Stimulated activated CD4-positive, alpha-beta T cell treated with anti-CD3 and anti-CD28 coated beads, Interleukin-15, amount 100 ng/mL, for 1 hour (primary cell): ENCODE measurements around the gene CHRM4.

Experiments
- DNase-seq, 2 donors: peaks; one replicate each; pipeline ENCODE4 v3.0.0-alpha.2; 2020; ENCODE audit warnings: low read depth in 1 of 2, low spot score in 1 of 2

CHRM4 gene

DNA sequence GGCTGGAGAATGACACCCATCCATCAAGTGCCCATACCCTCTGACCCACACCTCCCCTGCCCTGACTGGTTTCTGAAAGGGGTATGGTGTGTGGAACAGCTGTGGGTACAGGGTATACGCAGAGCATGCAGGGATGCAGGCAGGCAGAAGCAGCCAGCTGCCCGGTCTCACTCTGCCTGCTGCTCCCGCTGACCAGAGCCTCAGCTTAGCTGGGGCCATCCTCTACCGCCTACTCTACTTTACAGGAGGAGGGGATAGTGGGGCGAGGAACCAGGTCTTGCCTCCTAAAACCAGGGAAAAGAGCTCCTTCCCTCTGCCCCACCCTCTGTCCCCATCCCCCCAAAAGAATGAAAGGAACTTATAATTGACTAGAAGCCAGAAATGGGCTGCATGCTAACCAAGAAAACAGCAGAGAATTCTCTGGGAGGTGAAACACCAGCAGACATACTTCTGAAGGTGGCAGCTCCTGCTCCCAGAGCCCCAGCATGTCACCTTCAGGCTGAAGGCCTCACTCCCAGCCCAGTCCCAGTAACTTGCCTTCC lies 13.0 kb upstream of the CHRM4 start:
- no peak for DNase-seq

DNA sequence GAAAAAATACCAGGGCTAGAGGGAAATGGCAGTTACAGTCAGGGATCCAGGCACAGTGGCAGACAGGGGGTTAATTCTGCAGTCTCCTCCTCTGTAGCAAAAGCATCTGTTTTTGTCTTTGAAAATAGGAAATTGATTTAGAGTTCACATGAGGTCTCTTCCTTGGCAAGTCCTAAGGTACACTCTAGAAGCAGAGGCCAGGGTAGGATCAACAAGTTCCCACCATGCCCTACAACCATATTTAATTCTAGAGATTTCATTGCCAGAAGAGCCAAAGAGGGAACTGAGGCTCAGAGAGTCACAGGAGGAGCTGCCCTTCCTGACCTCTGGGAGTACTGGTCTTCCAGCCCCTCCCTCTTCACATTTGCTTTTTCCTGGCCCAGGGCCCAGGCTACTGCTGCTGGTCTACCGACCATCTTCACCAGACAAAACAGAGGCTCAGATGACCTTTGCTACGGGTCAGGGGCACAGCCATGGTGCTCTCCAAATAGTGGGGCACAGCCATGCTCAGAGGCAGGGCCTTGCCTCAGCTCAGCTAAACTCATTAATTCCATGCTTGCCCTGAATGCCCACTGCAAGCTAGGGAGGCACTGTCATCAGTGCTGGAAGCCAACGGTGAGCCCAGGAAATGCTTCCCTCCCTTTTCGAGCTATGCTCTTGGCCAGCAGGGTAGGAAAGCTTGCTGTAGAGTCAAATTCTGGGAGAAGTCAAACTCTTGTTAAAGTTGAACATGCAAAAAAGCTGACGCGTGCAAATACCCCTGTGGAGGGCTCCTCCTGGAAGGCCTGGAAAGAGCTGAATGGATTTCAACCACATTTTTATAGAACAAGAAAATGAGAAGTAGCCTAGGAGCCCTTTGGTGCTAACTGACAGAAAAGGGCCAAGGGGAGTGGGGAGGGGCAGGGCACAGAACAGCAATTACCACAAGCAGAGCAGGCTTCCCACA lies 11.7 kb upstream of the CHRM4 start:
- DNase-seq, result no peak

DNA sequence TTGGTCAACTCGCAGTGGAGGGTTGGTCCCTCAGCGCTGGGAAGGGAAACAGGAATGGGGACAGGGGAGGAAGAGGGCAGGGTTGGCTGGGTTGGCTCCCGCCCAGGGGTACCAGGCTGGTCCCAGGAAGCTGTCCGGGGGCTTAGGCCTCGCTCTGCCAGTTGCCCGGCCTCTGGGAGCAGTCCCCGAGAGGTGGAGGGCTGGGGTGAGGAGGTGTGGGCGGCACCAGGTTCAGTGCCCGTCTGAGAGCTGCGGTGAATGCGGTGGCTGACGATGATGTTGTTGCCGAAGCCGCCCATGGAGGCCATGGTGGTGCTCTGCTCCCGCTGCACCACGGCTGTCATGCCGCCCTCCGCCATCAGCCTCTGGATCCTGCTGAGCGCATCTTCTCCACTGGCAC lies 6.0 kb upstream of the CHRM4 start:
- DNase-seq, result no peak

DNA sequence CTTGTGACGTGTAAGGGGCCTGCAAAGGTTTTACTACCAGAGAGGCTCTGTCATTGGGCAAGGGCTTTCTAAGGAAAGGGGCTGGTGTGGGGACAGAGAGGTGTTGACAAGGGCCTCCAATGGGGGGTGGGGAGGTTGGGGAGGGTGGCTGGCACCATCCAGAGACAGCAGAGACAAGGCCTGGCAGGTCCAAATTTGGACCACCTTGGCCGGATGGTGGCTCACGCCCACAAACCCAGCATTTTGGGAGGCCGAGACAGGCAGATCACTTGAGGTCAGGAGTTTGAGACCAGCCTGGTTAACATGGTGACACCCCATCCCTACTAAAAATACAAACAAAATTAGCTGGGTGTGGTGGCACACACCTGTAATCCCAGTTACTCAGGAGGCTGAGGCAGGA lies 2.2 kb upstream of the CHRM4 start:
- no peak for DNase-seq

DNA sequence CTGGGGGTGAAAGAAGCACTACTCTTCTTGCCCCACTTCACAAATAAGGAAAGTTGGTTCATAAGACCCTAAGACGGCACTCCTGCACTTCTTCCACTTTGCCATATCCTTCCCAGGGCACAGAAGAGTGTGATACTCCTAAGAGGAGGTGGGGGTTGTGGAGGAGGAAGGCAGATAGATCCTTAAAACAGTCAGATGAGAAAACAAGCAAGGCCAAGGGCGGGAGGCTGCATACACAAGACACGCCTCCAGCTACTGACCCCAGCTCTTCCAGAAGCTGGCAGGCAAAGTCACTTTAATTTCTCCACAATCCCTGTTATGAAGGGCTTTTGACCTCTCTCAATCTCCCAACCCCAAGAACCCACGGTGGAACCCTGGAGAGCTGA lies 1.6 kb upstream of the CHRM4 start:
- no peak for DNase-seq

DNA sequence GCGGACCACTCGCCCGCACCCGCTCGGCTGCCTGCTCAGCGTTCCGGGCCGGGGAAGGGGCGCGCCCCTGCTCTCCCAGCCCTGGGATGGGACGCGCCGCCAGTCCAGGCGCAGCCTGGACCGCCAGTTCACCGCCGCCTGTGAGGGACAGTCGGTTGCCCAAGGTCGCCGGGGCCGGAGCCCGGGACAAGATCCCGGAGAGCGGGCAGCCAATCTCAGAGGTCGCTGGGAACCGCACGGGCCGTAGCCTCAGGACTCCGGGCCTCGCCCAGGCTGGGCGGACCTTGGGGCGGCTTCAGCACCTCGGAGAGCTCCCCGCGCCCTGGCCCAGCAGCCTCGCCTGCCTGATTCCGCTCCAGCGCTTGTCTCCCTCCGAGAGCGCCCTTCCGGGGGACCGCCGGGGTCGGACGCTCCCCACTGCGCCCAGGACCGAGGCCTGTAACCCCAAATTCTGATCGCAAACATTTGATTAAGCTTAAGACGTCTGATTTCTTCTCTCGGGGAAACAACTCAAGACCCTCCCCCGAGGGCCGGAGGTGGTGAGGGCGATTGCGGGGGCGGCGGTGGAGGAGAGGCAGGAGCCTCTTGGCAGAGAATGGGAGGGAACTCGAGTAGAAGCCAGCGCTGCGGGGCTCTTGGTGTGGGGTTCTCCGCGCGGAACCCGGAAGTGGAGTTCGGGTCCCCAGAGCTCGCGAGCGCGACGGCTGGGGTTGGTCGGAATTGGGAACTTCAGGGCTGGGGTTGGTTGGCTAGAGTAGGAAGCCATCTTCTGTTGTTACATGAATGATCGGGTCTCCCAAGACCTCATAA lies 1.1 kb upstream of the CHRM4 start:
- DNase-seq, result peak; percentile 58 to 68

DNA sequence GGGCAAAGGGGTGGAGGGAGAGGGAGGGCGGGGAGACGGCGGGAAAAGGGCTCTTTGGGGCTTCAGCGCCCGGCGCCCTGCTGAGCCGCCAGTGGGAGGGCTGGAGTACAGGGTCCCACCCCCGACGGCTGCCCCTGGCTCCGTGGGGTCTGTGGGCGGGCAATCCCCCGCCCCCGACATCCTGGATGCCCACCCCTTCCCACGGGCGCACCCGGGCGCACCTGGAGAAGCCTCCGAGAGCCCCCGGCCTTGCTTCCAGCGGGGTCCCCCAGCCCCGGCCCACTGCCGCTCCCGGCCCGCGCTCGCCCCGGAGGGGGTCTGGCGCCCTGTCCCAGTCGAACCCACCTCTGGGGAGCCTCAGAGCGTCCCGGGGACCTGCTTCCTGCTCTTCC lies 394 bp downstream of the CHRM4 start:
- no peak for DNase-seq

DNA sequence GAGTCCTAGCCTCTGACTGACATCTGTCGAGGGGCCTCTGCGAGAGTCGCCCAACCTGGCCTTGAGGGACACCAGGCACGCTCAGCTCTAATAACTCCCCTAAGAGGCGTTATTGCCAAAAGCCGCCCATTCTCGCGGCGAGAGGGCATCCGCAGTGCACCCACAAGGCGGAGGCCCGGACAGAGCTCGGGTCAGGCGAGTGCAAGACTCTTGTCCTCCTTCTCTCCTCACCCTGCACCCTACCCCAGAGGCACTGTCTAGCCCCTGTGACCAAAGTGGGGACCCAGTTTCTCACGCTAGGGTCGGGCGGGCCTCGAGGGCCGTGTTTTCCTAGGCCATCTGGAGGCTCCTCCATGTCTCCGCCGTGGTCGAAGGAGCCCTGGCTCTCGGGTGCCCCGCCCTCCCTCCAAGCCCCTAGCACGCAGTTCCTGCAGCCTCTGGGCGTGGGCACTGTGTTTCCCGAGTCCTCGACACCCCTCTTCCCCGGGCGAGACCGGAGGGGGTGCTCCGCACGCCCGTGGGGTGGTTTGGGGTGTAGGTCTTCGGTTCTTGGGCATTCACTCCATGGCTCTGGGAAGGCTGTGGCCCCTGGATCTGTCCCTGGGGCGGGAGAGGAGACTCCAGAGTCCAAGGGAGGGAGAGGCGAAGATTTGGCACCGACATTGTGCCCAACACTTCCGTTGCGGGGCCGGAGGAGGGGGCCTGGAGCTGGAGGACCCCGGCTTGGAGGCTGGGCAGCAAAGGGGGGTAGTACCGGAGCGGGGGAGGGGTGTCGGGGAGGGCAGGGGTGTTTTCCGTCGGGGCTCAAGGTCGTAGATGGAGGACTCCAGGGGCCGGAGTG lies 1.0 kb downstream of the CHRM4 start:
- DNase-seq, result no peak

DNA sequence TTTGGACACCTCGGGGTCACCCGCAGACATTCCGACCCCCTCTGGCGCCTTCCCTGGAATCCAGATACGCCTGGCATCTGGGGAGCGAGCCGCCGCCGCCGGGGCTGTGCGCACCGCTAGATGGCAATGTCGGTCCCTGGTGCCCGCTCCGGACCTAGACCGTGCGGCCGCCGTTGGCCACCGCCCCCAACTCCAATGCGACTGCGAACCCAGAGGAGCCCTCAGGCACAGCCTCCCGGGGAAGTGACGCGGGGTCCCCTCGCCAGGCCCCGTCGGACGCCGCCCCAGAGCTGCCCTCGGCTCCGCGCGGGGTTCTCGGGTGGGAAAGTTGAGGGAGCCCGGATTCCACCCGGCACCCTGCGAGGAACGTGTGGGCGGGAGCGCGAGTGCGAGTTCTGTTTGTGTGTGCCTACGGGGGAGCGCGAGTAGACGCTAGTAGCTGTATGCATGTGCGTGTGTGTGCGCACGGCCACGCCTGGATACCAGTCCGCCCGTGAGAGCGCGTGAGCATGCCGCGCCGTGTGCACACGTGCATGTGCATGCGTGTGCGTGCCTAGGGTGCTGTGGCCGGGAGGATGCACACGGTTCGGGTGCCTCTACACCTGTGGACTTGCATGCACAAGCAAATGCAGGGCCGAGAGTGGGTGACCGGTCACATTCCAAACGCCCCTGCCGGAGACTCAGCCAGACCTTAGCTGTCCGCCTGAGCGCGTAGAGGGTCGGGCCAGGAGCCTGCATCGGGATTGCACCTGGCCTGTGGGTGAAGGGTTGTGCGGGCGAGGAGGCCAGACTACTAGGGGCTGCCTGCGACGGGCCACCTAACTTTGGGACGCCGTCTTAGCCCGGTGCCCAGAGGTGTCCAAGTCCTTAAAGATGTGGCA lies 1.9 kb downstream of the CHRM4 start:
- DNase-seq, result no peak

DNA sequence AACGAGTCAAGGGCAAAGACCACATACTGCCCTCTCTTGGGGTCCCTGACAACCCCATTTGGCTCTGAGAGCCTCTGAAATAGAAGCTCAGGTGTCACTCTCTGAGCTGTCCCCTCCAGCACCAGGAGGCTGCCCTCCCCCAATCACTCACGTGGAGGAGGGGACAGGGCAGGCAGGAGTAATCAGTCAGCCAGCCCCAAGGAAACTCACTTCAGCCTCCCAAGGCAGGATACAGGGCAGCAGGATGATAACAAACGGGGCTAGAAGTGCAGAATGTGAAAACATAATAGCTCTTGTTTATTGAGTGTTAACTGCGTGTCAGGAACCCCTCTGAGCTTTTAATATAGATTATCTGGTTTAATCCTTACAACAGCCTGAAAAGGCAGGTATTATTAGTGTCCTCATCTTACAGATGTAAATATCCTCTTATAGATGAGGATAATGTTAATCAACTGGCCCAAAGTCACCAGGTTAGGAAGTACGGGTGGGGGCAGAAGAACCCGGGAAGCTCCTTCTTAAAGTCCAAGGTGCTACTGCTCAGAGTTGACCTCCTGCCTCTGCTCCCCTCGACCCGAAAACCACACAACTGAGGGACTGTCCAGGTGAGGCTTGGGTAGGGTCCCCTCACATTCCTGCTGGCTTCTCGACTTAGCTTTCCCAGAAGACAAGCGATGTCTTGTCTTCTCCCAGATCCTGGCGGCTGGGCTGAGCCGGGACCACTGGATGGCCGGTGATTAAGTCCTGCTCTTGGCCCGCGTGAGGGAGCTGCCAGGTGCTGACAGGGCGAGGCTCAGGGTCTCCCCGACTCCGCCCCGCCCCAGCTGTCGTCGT lies 2.7 kb downstream of the CHRM4 start:
- no peak for DNase-seq

DNA sequence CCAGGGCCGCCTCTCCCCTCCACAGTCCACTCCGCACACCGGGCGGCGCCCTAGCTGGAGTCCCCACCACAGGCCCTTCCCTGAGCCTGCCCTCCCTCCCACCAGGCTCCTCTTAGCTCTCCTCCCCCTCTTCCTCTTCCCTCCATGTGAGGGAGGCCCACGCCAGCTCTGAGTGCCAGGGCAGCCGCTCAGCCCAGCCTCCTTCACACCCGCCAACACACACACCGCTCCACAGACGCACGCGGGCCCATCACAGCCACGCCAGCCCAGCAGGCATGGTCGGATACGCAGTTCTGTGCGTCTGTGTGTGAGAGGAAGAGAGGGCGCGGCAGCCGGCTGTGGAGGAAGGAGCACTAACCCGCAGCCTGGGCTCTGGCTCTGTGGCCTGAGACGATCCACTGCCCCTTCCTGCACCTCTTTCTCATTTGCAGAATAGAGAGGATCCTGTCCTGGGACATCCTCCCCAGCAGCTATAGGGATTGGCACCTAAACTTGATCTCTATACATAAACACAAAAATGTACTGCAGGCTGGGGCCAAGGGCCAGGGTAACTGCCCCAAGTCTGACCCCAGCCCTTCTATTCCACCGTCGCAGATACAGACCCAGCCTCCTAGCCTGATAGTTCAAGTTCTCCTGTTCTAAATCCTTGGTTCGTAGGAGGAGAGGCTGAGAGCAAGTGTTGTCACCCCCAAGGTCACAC lies 3.5 kb downstream of the CHRM4 start:
- DNase-seq, result no peak

DNA sequence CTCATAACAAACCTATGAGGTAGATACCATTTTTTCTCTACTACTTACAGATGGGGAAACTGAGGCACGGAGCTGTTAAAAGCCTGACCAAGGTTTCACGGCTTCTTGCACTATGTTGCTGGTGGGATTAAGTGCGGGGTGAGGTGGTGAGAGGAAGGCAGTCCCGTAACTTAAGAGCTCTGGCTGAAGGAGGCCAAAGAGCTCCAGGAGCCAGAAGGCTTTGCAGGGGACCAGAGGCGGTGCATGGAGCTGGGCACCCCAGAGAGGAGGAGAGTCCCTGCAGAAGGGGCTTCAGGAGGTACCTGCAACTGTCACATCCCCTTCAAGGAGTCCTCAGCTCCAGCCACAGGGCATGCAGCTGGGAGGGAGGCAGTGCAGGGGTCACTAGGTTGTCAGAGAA lies 4.1 kb downstream of the CHRM4 start:
- DNase-seq, result no peak

DNA sequence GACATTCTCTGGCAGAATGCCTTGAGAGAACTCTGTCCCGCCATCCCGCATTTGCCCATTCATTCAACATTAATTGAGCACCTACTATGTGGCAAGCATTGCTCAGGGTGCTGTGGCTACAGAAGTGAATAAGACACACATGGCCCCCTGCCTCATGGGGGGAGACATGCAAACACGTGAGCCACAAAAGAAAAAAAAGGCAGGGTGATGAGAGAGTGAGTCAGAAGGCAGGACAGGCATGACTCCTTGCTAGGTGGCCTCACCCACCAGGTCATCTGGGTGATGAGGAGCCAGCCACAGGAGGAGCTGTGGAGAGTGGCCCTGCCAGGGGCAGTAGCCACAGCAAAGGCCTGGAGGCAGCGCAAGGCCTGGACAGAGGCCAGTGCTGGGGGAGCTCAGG lies 4.9 kb downstream of the CHRM4 start:
- DNase-seq, result no peak

DNA sequence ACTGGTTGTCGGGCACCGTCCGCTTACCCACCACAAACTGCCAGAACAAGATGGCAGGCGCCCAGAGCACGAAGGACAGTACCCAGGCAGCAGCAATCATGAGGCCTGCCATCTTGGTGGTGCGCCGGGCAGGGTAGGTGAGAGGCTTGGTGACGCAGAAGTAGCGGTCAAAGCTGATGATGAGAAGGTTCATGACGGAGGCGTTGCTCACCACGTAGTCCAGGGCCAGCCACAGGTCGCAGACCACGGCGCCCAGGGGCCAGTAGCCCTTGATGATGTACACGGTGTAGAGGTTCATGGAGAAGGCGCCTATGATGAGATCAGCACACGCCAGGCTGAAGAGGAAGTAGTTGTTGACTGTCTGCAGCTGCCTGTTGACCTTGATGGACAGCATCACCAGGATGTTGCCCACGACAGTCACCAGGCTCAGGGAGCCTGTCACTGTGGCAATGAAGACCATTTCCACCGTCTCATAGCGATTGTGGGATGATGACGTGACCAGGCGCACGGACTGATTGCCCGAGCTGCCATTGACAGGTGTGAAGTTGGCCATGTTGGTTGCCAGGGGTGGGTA lies 5.5 kb downstream of the CHRM4 start:
- no peak for DNase-seq

DNA sequence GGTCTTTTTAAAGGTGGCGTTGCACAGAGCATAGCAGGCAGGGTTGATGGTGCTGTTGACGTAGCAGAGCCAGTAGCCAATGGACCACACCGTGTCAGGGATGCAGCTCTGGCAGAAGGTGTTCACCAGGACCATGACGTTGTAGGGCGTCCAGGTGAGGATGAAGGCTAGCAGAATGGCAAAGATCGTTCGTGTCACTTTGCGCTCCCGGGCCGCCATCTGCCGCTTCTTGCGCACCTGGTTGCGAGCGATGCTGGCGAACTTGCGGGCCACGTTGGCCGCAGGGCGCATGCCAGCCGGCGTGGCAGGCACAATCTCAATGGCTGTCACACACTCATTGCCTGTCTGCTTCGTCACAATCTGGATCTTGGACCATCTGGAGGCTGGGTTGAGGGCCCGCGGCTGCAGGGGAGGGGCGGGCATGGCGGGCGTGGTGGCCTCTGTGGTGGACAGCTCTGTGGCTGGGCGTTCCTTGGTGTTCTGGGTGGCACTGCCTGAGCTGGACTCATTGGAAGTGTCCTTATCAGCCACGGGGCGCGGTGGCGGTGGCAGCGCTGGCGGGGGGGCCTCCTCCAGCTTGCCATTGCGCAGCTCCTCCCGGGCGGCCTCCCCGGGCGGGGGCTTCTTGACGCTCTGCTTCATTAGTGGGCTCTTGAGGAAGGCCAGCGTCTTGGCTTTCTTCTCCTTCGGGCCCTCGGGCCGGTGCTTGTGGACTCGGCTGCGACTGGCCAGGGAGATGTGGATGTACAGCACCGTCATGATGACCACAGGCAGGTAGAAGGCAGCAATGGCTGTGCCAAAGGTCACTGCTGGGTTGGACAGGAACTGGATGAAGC lies 6.2 kb downstream of the CHRM4 start:
- no peak for DNase-seq

DNA sequence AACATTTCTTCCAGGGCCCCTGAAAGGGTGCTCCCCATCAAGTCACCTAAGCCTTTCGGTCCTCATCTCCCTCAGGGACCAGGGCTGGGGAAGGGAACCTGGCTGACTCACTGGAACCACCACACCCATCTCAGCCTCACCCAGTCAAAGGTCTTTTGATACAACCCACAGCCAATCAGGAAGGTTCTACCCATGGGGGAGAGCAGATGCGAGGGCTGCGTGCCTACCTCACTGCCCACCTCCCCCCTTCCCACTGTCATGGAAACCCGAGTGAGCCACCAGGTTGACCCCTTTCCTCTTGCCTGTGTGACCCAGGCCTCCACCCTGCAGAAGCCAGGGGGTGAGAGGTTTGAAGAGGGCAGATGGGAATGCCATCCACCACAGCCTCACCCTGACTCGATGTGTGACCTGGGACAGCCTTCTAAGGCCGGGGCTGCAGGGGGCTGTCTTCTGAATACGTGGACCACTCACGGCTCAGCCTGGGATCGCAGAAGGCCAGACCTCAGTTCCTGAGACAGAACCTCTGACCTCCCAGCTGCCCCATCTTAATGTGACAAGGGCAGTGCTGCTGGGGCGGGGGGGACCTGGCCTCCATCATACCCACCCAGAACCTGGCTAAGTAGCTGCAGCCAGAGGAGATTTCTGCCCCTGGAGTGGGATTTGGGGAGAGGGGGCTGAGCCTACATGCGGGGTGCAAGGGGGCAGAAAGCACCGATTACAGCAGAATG lies 7.4 kb downstream of the CHRM4 start:
- DNase-seq, result no peak

DNA sequence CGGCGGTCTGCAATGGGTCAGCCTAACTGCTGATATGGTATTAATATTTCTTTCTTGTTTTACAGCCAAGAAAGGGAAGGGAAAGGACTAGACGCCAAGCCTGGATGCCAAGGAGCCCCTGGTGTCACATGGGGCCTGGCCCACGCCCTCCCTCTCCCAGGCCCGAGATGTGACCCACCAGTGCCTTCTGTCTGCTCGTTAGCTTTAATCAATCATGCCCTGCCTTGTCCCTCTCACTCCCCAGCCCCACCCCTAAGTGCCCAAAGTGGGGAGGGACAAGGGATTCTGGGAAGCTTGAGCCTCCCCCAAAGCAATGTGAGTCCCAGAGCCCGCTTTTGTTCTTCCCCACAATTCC lies 8.2 kb downstream of the CHRM4 start:
- no peak for DNase-seq
